RPMI7951 (cell line): Measurements from ENCODE around the gene GMDS. TPM values are rescaled to one million over a fixed set of nuclear protein-coding genes. Genes with fewer than 3 reads are reported as not detected.

Experiments used
- DNase-seq: peaks from one replicate; pipeline ENCODE4 v3.0.0-alpha.2; 2012; ENCODE audit warnings: low read depth
- total RNA-seq: library from RNA; depleted of rRNA; stranded (reverse); fragments of >200 nt; shearing (Covaris generic); gene quantifications from 2 replicates; pipeline ENCODE4 v1.2.3, GENCODE V29; 2014

The GMDS gene
- total RNA-seq, 1 experiment from 2014 or later = 7.4 TPM

- no peak for DNase-seq
These were observed 500.9 kb downstream of the GMDS start for GRCh38 chr6:1744543-1744942.

GRCh38 chr6:1739680-1740079 is 505.7 kb downstream of the GMDS start:
- DNase-seq = no peak

- no peak for DNase-seq
These were observed 506.2 kb downstream of the GMDS start for GRCh38 chr6:1739220-1739619.

GRCh38 chr6:1738558-1739081 is 506.8 kb downstream of the GMDS start:
- no peak for DNase-seq

GRCh38 chr6:1737463-1738311 is 507.7 kb downstream of the GMDS start:
- no peak for DNase-seq

- DNase-seq = no peak
These were observed 508.9 kb downstream of the GMDS start for GRCh38 chr6:1736346-1737105.

GRCh38 chr6:1735239-1735803 is 510.1 kb downstream of the GMDS start:
- DNase-seq = no peak

- DNase-seq = no peak
These were observed 514.5 kb downstream of the GMDS start for GRCh38 chr6:1730882-1731281.

GRCh38 chr6:1729750-1730140 is 515.7 kb downstream of the GMDS start:
- no peak for DNase-seq

- DNase-seq = no peak
These were observed 516.2 kb downstream of the GMDS start for GRCh38 chr6:1729133-1729749.

GRCh38 chr6:1726341-1726768 is 519.0 kb downstream of the GMDS start:
- no peak for DNase-seq

GRCh38 chr6:1724616-1725015 is 520.8 kb downstream of the GMDS start:
- peak; percentile 53 for DNase-seq

GRCh38 chr6:1724124-1724523 is 521.3 kb downstream of the GMDS start:
- no peak for DNase-seq

- DNase-seq = no peak
These were observed 522.6 kb downstream of the GMDS start for GRCh38 chr6:1722801-1723200.

GRCh38 chr6:1720620-1721322 is 524.6 kb downstream of the GMDS start:
- DNase-seq = no peak

- DNase-seq = no peak
These were observed 525.5 kb downstream of the GMDS start for GRCh38 chr6:1719922-1720321.

GRCh38 chr6:1716868-1717267 is 528.5 kb downstream of the GMDS start:
- DNase-seq = no peak

GRCh38 chr6:1716396-1716795 is 529.0 kb downstream of the GMDS start:
- DNase-seq = no peak

- no peak for DNase-seq
These were observed 530.1 kb downstream of the GMDS start for GRCh38 chr6:1715336-1715735.

- DNase-seq = no peak
These were observed 530.8 kb downstream of the GMDS start for GRCh38 chr6:1714654-1715053.

- no peak for DNase-seq
These were observed 532.3 kb downstream of the GMDS start for GRCh38 chr6:1713016-1713600.
